Rectal smooth muscle tissue (tissue), 1 donor: ENCODE results near the gene HTR1B.

ENCODE experiments used
- H3K27ac ChIP-seq: one replicate; pipeline ENCODE4 v1.7.0; 2013; ENCODE audit warnings: low read depth, low read length, inconsistent platforms
- H3K27me3 ChIP-seq: one replicate; pipeline ENCODE4 v1.7.0; 2013; ENCODE audit warnings: low read length; ENCODE audit not compliant: control insufficient read depth, insufficient read depth
- H3K36me3 ChIP-seq: one replicate; pipeline ENCODE4 v1.7.0; 2013; ENCODE audit warnings: low read length; ENCODE audit not compliant: control insufficient read depth, insufficient read depth
- H3K4me1 ChIP-seq: one replicate; pipeline ENCODE4 v1.7.0; 2013; ENCODE audit warnings: low read length; ENCODE audit not compliant: control insufficient read depth, insufficient read depth
- H3K4me3 ChIP-seq: one replicate; pipeline ENCODE4 v1.7.0; 2013; ENCODE audit warnings: low read length
- H3K9ac ChIP-seq: one replicate; pipeline ENCODE4 v1.7.0; 2013; ENCODE audit warnings: low read length

The HTR1B gene

GRCh38 chr6:77466055-77466450 lies 2.8 kb upstream of the HTR1B start:
- Histone ChIP-seq H3K27me3 (peaks cover 23% of the 10 kb centered on the region), H3K27ac (no peak overlapping the region)

GRCh38 chr6:77464495-77464867 lies 1.2 kb upstream of the HTR1B start:
- H3K27me3 ChIP-seq: peaks cover 23% of the 10 kb centered on the region
- no peak overlapping the region for H3K9ac ChIP-seq
- peak overlapping the region; percentile 26 for H3K4me3 ChIP-seq
- H3K27ac ChIP-seq: no peak overlapping the region
- peaks cover 2% of the 10 kb centered on the region for H3K4me1 ChIP-seq
- no peaks in the 10 kb centered on the region for H3K36me3 ChIP-seq

More at GRCh38 chr6:77466055-77466450, 2.8 kb upstream of the HTR1B start:
- Histone ChIP-seq H3K9ac (no peak overlapping the region), H3K4me3 (peak overlapping the region; percentile 52), H3K36me3 (no peaks in the 10 kb centered on the region), H3K4me1 (peaks cover 2% of the 10 kb centered on the region)

DNA sequence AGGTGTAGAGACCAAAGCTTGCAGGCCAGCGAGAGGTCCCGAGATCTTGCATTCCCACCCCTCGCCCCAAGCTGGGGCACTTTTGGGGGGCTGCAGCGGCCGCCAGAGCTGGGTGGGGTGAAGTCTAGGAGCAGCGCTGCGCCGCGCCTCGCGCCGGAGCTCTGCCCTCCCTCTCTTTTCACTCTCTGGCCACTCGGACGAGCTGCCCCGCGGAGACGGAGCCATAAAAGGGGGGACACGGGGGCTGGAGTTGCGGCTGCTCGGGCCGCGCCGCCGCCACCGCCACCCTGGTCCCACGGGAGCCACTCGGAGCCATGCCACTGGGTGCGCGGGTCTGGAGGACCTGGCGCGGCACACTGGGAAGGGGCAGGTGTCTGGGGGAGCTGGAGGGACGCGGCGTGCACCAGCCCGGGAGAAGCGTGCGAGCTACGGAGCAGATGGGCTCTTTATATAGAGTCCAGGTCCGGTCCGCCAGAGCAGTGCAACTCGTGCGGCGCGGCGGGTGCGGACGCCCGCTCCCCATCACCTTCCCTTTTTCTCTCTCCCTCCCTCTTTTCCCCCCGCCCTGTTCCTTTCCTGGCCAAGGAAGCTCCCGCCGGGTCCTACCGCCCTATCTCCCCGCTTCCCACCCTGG lies 687 bp upstream of the HTR1B start:
- H3K9ac ChIP-seq: no peak overlapping the region
- peaks cover 2% of the 10 kb centered on the region for H3K4me1 ChIP-seq
- peak overlapping the region; percentile 60 for H3K4me3 ChIP-seq
- no peaks in the 10 kb centered on the region for H3K36me3 ChIP-seq
- no peak overlapping the region for H3K27ac ChIP-seq
- peaks cover 23% of the 10 kb centered on the region for H3K27me3 ChIP-seq

DNA sequence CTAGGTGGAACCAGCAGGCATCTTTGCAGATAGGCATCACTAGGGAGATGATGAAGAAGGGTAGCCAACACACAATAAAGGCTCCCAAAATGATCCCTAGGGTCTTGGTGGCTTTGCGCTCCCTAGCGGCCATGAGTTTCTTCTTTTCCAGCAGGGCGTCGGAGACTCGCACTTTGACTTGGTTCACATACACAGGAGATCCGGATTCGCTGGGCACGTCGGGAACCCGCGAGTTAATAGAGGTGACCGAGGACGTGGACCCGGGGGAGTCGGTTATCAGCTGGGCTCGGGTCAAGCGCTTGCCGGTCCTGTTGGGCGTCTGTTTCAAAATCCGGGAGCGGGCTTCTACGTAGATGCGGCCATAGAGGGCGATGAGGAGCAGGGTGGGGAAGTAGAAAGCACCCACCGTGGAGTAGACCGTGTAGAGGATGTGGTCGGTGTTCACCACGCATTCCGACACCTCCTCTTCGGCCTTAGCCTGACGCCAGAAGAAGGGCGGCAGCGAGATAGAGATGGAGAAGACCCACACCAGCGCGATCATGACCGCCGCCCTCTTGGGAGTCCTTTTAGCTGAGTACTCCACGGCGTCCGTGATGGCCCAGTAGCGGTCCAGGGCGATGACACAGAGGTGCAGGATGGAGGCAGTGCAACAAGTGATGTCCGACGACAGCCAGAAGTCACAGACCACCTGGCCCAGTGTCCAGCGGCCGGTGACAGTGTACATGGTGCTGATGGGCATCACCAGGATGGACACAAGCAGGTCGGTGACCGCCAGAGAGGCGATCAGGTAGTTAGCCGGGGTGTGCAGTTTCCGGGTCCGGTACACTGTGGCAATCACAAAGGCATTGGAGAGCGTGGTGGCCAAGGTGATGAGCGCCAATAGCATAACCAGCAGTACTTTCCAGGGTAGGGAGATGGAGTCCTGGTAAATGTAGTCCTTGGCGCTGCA lies 658 bp downstream of the HTR1B start:
- Histone ChIP-seq H3K27ac (no peak overlapping the region), H3K27me3 (peaks cover 23% of the 10 kb centered on the region), H3K4me3 (peak overlapping the region; percentile 60), H3K36me3 (no peaks in the 10 kb centered on the region), H3K4me1 (peaks cover 2% of the 10 kb centered on the region), H3K9ac (no peak overlapping the region)

GRCh38 chr6:77461796-77462195 lies 1.5 kb downstream of the HTR1B start:
- H3K4me3 ChIP-seq: no peak overlapping the region
- H3K27me3 ChIP-seq: peaks cover 23% of the 10 kb centered on the region
- no peak overlapping the region for H3K27ac ChIP-seq
- H3K9ac ChIP-seq: no peak overlapping the region
- H3K36me3 ChIP-seq: no peaks in the 10 kb centered on the region
- peaks cover 2% of the 10 kb centered on the region for H3K4me1 ChIP-seq

GRCh38 chr6:77458421-77458820 lies 4.9 kb downstream of the HTR1B start:
- H3K4me3 ChIP-seq: no peak overlapping the region
- no peak overlapping the region for H3K9ac ChIP-seq
- H3K27me3 ChIP-seq: peaks cover 9% of the 10 kb centered on the region
- H3K27ac ChIP-seq: no peak overlapping the region
- H3K4me1 ChIP-seq: no peaks in the 10 kb centered on the region
- no peaks in the 10 kb centered on the region for H3K36me3 ChIP-seq

- H3K36me3 ChIP-seq: no peaks in the 10 kb centered on the region
- no peaks in the 10 kb centered on the region for H3K4me1 ChIP-seq
- no peak overlapping the region for H3K4me3 ChIP-seq
- H3K27me3 ChIP-seq: peaks cover 3% of the 10 kb centered on the region
- H3K27ac ChIP-seq: no peak overlapping the region
- H3K9ac ChIP-seq: no peak overlapping the region
These were observed 5.5 kb downstream of the HTR1B start for GRCh38 chr6:77457720-77458349.

- no peaks in the 10 kb centered on the region for H3K36me3 ChIP-seq
- H3K27me3 ChIP-seq: no peaks in the 10 kb centered on the region
- no peak overlapping the region for H3K4me3 ChIP-seq
- H3K9ac ChIP-seq: no peak overlapping the region
- no peak overlapping the region for H3K27ac ChIP-seq
- no peaks in the 10 kb centered on the region for H3K4me1 ChIP-seq
These were observed 6.6 kb downstream of the HTR1B start for GRCh38 chr6:77456531-77457248.

GRCh38 chr6:77455271-77455670 lies 8.0 kb downstream of the HTR1B start:
- Histone ChIP-seq H3K27ac (no peak overlapping the region), H3K4me1 (no peaks in the 10 kb centered on the region), H3K9ac (no peak overlapping the region), H3K4me3 (no peak overlapping the region), H3K36me3 (no peaks in the 10 kb centered on the region), H3K27me3 (no peaks in the 10 kb centered on the region)

GRCh38 chr6:77454386-77454785 lies 8.9 kb downstream of the HTR1B start:
- no peak overlapping the region for H3K9ac ChIP-seq
- H3K4me1 ChIP-seq: no peaks in the 10 kb centered on the region
- no peak overlapping the region for H3K27ac ChIP-seq

GRCh38 chr6:77451466-77451865 lies 11.8 kb downstream of the HTR1B start:
- Histone ChIP-seq H3K27ac (no peak overlapping the region), H3K9ac (no peak overlapping the region), H3K4me3 (no peak overlapping the region), H3K36me3 (no peaks in the 10 kb centered on the region), H3K4me1 (no peaks in the 10 kb centered on the region), H3K27me3 (no peaks in the 10 kb centered on the region)

More at GRCh38 chr6:77454386-77454785, 8.9 kb downstream of the HTR1B start:
- H3K4me3 ChIP-seq: no peak overlapping the region
- H3K27me3 ChIP-seq: no peaks in the 10 kb centered on the region
- H3K36me3 ChIP-seq: no peaks in the 10 kb centered on the region

- no peaks in the 10 kb centered on the region for H3K36me3 ChIP-seq
- H3K9ac ChIP-seq: no peak overlapping the region
- H3K27me3 ChIP-seq: no peaks in the 10 kb centered on the region
- H3K4me3 ChIP-seq: no peak overlapping the region
- no peak overlapping the region for H3K27ac ChIP-seq
- H3K4me1 ChIP-seq: no peaks in the 10 kb centered on the region
These were observed 12.4 kb downstream of the HTR1B start for GRCh38 chr6:77450924-77451323.
